Stomach smooth muscle (tissue), 2 donors: ENCODE data around the gene ZNF429.
A peak's percentile ranks its signal among the peaks of the same experiment; 100 is the strongest.
"Not testable (repeated sequence)": the region's sequence is repeated elsewhere in the genome, so short reads cannot be mapped to it uniquely, and the experiment has no call there.

ENCODE experiments used
- H3K27ac ChIP-seq: one replicate; pipeline ENCODE4 v1.7.0; 2013; ENCODE audit warnings: mild to moderate bottlenecking, low read length, inconsistent platforms
- H3K27me3 ChIP-seq, 2 donors: one replicate each; pipeline ENCODE4 v1.7.0; 2013; ENCODE audit warnings: low read length in 2 of 2; ENCODE audit not compliant: insufficient read depth in 2 of 2, control insufficient read depth in 1 of 2
- H3K36me3 ChIP-seq, 2 donors: one replicate each; pipeline ENCODE4 v1.7.0; 2013; ENCODE audit warnings: low read length in 2 of 2; ENCODE audit not compliant: control insufficient read depth in 2 of 2, insufficient read depth in 2 of 2
- H3K4me1 ChIP-seq: one replicate; pipeline ENCODE4 v1.7.0; 2013; ENCODE audit warnings: low read length; ENCODE audit not compliant: control insufficient read depth, insufficient read depth
- H3K4me3 ChIP-seq, 2 donors: one replicate each; pipeline ENCODE4 v1.7.0; 2013; ENCODE audit warnings: low read length in 2 of 2
- H3K9ac ChIP-seq, 2 donors: one replicate each; pipeline ENCODE4 v1.7.0; 2013; ENCODE audit warnings: low read length in 2 of 2, mild to moderate bottlenecking in 1 of 2
- H3K9me3 ChIP-seq, 2 donors: one replicate each; pipeline ENCODE4 v1.7.0; 2013; ENCODE audit warnings: low read length in 2 of 2; ENCODE audit not compliant: control insufficient read depth in 2 of 2
- donor health status: healthy.
- donor health status: Pancreatic carcinoma.

The ZNF429 gene

GRCh38 chr19:21588065-21588601 lies 82.7 kb downstream of the ZNF429 start:
- no peak overlapping the region for H3K4me3 ChIP-seq
- peaks cover 3% of the 10 kb centered on the region for H3K4me1 ChIP-seq
- no peak overlapping the region for H3K27ac ChIP-seq
- no peak overlapping the region for H3K9ac ChIP-seq
- peaks cover 2 to 5% of the 10 kb centered on the region in 2 donors for H3K27me3 ChIP-seq
- H3K9me3 ChIP-seq: peaks cover 0 to 10% of the 10 kb centered on the region in 2 donors
- peaks cover 0 to 3% of the 10 kb centered on the region in 2 donors for H3K36me3 ChIP-seq

- no peak overlapping the region for H3K9ac ChIP-seq
Measured at GRCh38 chr19:21590867-21591266, 85.5 kb downstream of the ZNF429 start.

GRCh38 chr19:21593008-21593481 lies 87.6 kb downstream of the ZNF429 start:
- Histone ChIP-seq H3K27ac (no peak overlapping the region), H3K36me3 (no peaks in the 10 kb centered on the region), H3K4me1 (no peaks in the 10 kb centered on the region), H3K4me3 (no peak overlapping the region), H3K9me3 (no peaks in the 10 kb centered on the region), H3K27me3 (no peaks in the 10 kb centered on the region), H3K9ac (no peak overlapping the region)

More at GRCh38 chr19:21590867-21591266, 85.5 kb downstream of the ZNF429 start:
- Histone ChIP-seq H3K27me3 (peaks cover 0 to 3% of the 10 kb centered on the region in 2 donors), H3K4me3 (no peak overlapping the region), H3K36me3 (no peaks in the 10 kb centered on the region), H3K9me3 (no peaks in the 10 kb centered on the region), H3K27ac (no peak overlapping the region), H3K4me1 (peaks cover 3% of the 10 kb centered on the region)

GRCh38 chr19:21593502-21593901 lies 88.1 kb downstream of the ZNF429 start:
- no peaks in the 10 kb centered on the region for H3K27me3 ChIP-seq
- no peaks in the 10 kb centered on the region for H3K36me3 ChIP-seq
- H3K4me1 ChIP-seq: no peaks in the 10 kb centered on the region
- H3K27ac ChIP-seq: no peak overlapping the region
- no peak overlapping the region for H3K4me3 ChIP-seq
- no peak overlapping the region for H3K9ac ChIP-seq
- no peaks in the 10 kb centered on the region for H3K9me3 ChIP-seq

GRCh38 chr19:21593934-21594820 lies 88.8 kb downstream of the ZNF429 start:
- Histone ChIP-seq H3K27me3 (no peaks in the 10 kb centered on the region), H3K9me3 (no peaks in the 10 kb centered on the region), H3K36me3 (no peaks in the 10 kb centered on the region), H3K27ac (no peak overlapping the region), H3K9ac (no peak overlapping the region), H3K4me3 (no peak overlapping the region), H3K4me1 (no peaks in the 10 kb centered on the region)

GRCh38 chr19:21595185-21595584 lies 89.8 kb downstream of the ZNF429 start:
- Histone ChIP-seq H3K4me1 (no peaks in the 10 kb centered on the region), H3K9me3 (no peaks in the 10 kb centered on the region), H3K4me3 (no peak overlapping the region), H3K36me3 (no peaks in the 10 kb centered on the region), H3K27me3 (no peaks in the 10 kb centered on the region), H3K9ac (no peak overlapping the region), H3K27ac (no peak overlapping the region)

- H3K36me3 ChIP-seq: no peaks in the 10 kb centered on the region
- H3K27ac ChIP-seq: no peak overlapping the region
- no peaks in the 10 kb centered on the region for H3K9me3 ChIP-seq
- H3K4me3 ChIP-seq: no peak overlapping the region
- H3K4me1 ChIP-seq: peaks cover 15% of the 10 kb centered on the region
- no peak overlapping the region for H3K9ac ChIP-seq
- H3K27me3 ChIP-seq: no peaks in the 10 kb centered on the region
Measured at GRCh38 chr19:21602082-21602658, 96.8 kb downstream of the ZNF429 start.

GRCh38 chr19:21602659-21603430 lies 97.4 kb downstream of the ZNF429 start:
- H3K4me1 ChIP-seq: peaks cover 19% of the 10 kb centered on the region
- H3K9me3 ChIP-seq, H3K27ac ChIP-seq, H3K36me3 ChIP-seq, H3K4me3 ChIP-seq, H3K9ac ChIP-seq, H3K27me3 ChIP-seq: not testable (repeated sequence)

- Histone ChIP-seq H3K4me3 (peak overlapping the region; percentile 57 to 77), H3K9ac (peak overlapping the region in 1 of 2 donors; percentile 78), H3K36me3 (no peaks in the 10 kb centered on the region), H3K27me3 (no peaks in the 10 kb centered on the region), H3K4me1 (peaks cover 24% of the 10 kb centered on the region), H3K27ac (peak overlapping the region; percentile 62), H3K9me3 (no peaks in the 10 kb centered on the region)
Measured at GRCh38 chr19:21603431-21604231, 98.2 kb downstream of the ZNF429 start.
